Spinal cord (tissue), 10 donors: ENCODE measurements around the gene SETD3. TPM values are rescaled to one million over a fixed set of nuclear protein-coding genes. Genes with fewer than 3 reads are reported as not detected.

Experiments
- DNase-seq, 6 donors: peaks; one replicate each; pipeline versions ENCODE4 v3.0.0 to v3.0.0-alpha.2; 2013 to 2015; ENCODE audit warnings: low spot score in 6 of 6, low read depth in 4 of 6
- H3K27ac ChIP-seq: one replicate; pipeline ENCODE4 v1.5.1; 2013; ENCODE audit warnings: low read depth, low read length, control low read depth
- H3K27me3 ChIP-seq: one replicate; pipeline ENCODE4 v1.6.1; 2013; ENCODE audit warnings: low read length; ENCODE audit not compliant: control insufficient read depth, insufficient read depth
- H3K36me3 ChIP-seq: one replicate; pipeline ENCODE4 v1.6.1; 2013; ENCODE audit warnings: low read length; ENCODE audit not compliant: control insufficient read depth, insufficient read depth
- H3K4me1 ChIP-seq: one replicate; pipeline ENCODE4 v1.6.1; 2013; ENCODE audit warnings: low read length; ENCODE audit not compliant: control insufficient read depth, insufficient read depth
- H3K4me3 ChIP-seq: one replicate; pipeline ENCODE4 v1.5.1; 2013; ENCODE audit warnings: low read depth, low read length, control low read depth
- H3K9me3 ChIP-seq: one replicate; pipeline ENCODE4 v1.6.1; 2013; ENCODE audit warnings: low read length; ENCODE audit not compliant: control insufficient read depth, insufficient read depth
- WGBS: methylation state at CpG from one replicate; pipeline ENCODE4 v1.1.5; 2013; ENCODE audit warnings: missing lambda C conversion rate; ENCODE audit not compliant: insufficient coverage; 5-methylcytosine and 5-hydroxymethylcytosine counted together
- polyA plus RNA-seq, 2 donors: library from polyadenylated mRNA; unstranded; fragments of 120-200 nt; gene quantifications; one replicate each; pipeline ENCODE4 v1.2.1, GENCODE V29; 2013; ENCODE audit not compliant: insufficient read length in 2 of 2
- total RNA-seq, 2 donors: library from RNA; depleted of rRNA in 1 of 2; stranded (reverse); fragments of 120-200 nt in 1 of 2; fragments of >200 nt in 1 of 2; gene quantifications; one replicate each; pipeline versions ENCODE4 v1.2.3 to v1.2.4, GENCODE V29; 2013 to 2014
- donor health status: healthy.

Gene SETD3
- total and polyA plus RNA-seq, 4 donors, result 50.9 to 82.6 (median 62.2) TPM

- peaks cover 2% of the 10 kb centered on the region for H3K4me1 ChIP-seq
Observed at GRCh38 chr14:99419905-99420304, 60.8 kb downstream of the SETD3 start.

DNA sequence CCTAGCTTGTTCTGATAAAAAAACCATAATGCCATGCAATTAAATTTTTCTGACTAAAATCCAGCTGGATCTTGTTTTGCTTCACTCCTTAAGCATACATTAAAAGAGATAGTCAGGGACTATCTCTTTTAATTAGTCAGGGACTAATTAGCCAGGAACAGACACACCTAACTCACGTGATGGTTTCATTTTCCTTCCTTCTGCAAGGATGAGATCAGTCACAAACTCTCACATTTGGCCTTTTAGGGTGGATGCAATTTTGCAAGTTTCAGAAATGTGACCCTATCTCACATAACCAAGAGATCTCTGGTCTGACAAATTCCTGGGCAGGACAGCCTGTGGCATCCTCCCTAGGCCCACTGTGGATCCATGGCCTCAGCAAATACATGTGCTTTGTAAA lies 62.4 kb downstream of the SETD3 start:
- no peaks in the 10 kb centered on the region for H3K27me3 ChIP-seq
- DNase-seq, result no peak
- no peak overlapping the region for H3K27ac ChIP-seq
- WGBS, result no CpG with 5 or more reads among the region's 1 CpG
- peaks cover 2% of the 10 kb centered on the region for H3K4me1 ChIP-seq
- no peak overlapping the region for H3K4me3 ChIP-seq
- no peaks in the 10 kb centered on the region for H3K9me3 ChIP-seq
- H3K36me3 ChIP-seq, result no peaks in the 10 kb centered on the region

More at GRCh38 chr14:99419905-99420304, 60.8 kb downstream of the SETD3 start:
- Histone ChIP-seq H3K27me3 (no peaks in the 10 kb centered on the region), H3K9me3 (no peaks in the 10 kb centered on the region), H3K4me3 (no peak overlapping the region), H3K36me3 (peaks cover 5% of the 10 kb centered on the region), H3K27ac (no peak overlapping the region)
- DNase-seq, result no peak
- 96% methylated on average over 3 of the region's 4 CpGs for WGBS

- Histone ChIP-seq H3K4me1 (peaks cover 5% of the 10 kb centered on the region), H3K27ac (no peak overlapping the region), H3K27me3 (no peaks in the 10 kb centered on the region), H3K9me3 (no peaks in the 10 kb centered on the region), H3K4me3 (no peak overlapping the region), H3K36me3 (no peaks in the 10 kb centered on the region)
- WGBS, result no CpG with 5 or more reads among the region's 5 CpGs
- no peak for DNase-seq
Observed at GRCh38 chr14:99416909-99417308, 63.8 kb downstream of the SETD3 start.

DNA sequence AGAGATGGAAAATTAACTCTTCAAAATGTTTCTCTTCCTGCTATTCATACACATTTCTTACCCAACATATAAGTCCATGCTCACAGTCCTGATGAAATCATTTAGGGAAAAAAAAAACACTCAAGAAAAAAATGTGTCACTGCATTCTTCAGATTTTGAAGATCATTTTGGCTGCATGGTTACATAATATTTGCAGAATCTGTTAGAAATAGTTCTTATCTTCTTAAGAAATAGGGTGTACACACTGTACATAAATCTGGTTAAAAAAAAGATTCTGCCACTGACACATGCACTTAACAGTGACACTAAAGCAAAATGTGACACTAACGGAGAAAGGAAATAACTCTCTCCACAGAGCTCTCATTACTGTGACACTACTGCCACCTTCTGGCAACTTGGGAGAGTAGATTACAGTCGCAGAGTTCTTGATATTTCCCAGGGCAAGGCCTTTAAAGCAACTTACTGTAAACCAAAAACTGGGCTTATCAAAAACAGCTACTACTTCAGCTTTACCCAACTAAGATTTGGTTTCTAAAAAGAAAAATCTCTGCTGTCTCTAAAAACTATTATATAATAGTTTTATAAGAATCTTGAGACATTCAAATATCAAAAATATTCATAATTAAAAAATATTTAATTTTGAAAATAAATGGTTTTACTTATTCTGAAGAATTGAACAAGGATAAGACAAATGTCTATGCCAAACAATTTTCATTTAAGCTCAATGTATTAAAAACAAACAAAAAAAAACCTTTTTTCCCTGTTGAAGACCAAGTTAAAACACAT lies 65.0 kb downstream of the SETD3 start:
- Histone ChIP-seq H3K27ac (no peak overlapping the region), H3K36me3 (peaks cover 2% of the 10 kb centered on the region)

GRCh38 chr14:99413911-99414310 lies 66.7 kb downstream of the SETD3 start:
- Histone ChIP-seq H3K9me3 (no peaks in the 10 kb centered on the region), H3K36me3 (peaks cover 6% of the 10 kb centered on the region), H3K27ac (no peak overlapping the region), H3K27me3 (no peaks in the 10 kb centered on the region), H3K4me1 (peaks cover 9% of the 10 kb centered on the region), H3K4me3 (no peak overlapping the region)
- WGBS, result 42% methylated on average over 17 of the region's 17 CpGs
- DNase-seq, result peak in 1 of 6 donors; percentile 49

More for the DNA sequence above, 65.0 kb downstream of the SETD3 start:
- no peaks in the 10 kb centered on the region for H3K9me3 ChIP-seq
- DNase-seq, result peak; percentile 66 to 97 (median 88)
- H3K27me3 ChIP-seq, result no peaks in the 10 kb centered on the region
- WGBS, result no CpG with 5 or more reads among the region's 2 CpGs
- no peak overlapping the region for H3K4me3 ChIP-seq
- H3K4me1 ChIP-seq, result peaks cover 5% of the 10 kb centered on the region

DNA sequence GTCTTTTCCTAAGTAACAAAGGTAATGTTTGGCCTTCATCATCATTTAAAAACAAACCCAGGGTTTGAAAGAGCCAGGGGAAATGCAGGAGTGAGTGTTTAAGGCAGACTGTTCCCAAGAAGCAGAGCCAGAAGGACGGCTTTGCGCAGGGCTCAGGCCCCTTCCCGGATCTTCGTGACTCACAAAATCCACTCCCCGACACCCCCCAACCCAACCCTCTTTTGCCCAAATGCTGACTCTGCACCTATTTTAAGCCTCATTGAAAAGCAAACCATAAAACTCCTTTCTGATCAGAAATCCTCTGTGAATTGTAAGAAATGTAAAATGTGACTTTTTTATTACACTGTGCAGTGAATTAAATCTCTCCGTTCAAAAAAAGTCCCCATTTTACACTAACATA lies 67.5 kb downstream of the SETD3 start:
- no peaks in the 10 kb centered on the region for H3K9me3 ChIP-seq
- H3K4me3 ChIP-seq, result no peak overlapping the region
- DNase-seq, result no peak
- H3K27ac ChIP-seq, result no peak overlapping the region
- WGBS, result 60% methylated on average over 1 of the region's 6 CpGs
- no peaks in the 10 kb centered on the region for H3K27me3 ChIP-seq
- peaks cover 13% of the 10 kb centered on the region for H3K36me3 ChIP-seq
- H3K4me1 ChIP-seq, result peaks cover 14% of the 10 kb centered on the region

- WGBS, result 87% methylated on average over 3 of the region's 17 CpGs
- H3K36me3 ChIP-seq, result peaks cover 16% of the 10 kb centered on the region
- H3K4me3 ChIP-seq, result no peak overlapping the region
- H3K27me3 ChIP-seq, result no peaks in the 10 kb centered on the region
- peaks cover 14% of the 10 kb centered on the region for H3K4me1 ChIP-seq
- H3K9me3 ChIP-seq, result no peaks in the 10 kb centered on the region
- no peak overlapping the region for H3K27ac ChIP-seq
- DNase-seq, result peak in 1 of 6 donors; percentile 44
Observed at GRCh38 chr14:99412117-99413061, 68.3 kb downstream of the SETD3 start.

- DNase-seq, result no peak
- no peaks in the 10 kb centered on the region for H3K9me3 ChIP-seq
- H3K27ac ChIP-seq, result no peak overlapping the region
- H3K27me3 ChIP-seq, result no peaks in the 10 kb centered on the region
- no peak overlapping the region for H3K4me3 ChIP-seq
- peaks cover 17% of the 10 kb centered on the region for H3K36me3 ChIP-seq
- peaks cover 11% of the 10 kb centered on the region for H3K4me1 ChIP-seq
- 89% methylated on average over 8 of the region's 10 CpGs for WGBS
Observed at GRCh38 chr14:99410019-99410418, 70.6 kb downstream of the SETD3 start.

- Histone ChIP-seq H3K4me1 (peaks cover 11% of the 10 kb centered on the region), H3K9me3 (no peaks in the 10 kb centered on the region), H3K27ac (no peak overlapping the region), H3K27me3 (no peaks in the 10 kb centered on the region), H3K4me3 (no peak overlapping the region), H3K36me3 (peaks cover 17% of the 10 kb centered on the region)
- no peak for DNase-seq
- WGBS, result 89% methylated on average over 3 of the region's 7 CpGs
Observed at GRCh38 chr14:99408971-99409289, 71.7 kb downstream of the SETD3 start.
